Ovary (tissue), 9 donors: Measurements from ENCODE around the gene CYP19A1. TPM values are rescaled to one million over a fixed set of nuclear protein-coding genes. Genes with fewer than 3 reads are reported as not detected.
A peak's percentile ranks its signal among the peaks of the same experiment; 100 is the strongest.

Source experiments
- DNase-seq, 5 donors: peaks; one replicate each; pipeline ENCODE4 v3.0.0-alpha.2; 2019 to 2020
- H3K27ac ChIP-seq, 2 donors: fragments of 200-600 bp; one replicate each; pipeline versions ENCODE4 v1.5.1 to v1.8.0; 2019 to 2022
- H3K27me3 ChIP-seq: fragments of 200-600 bp; one replicate; pipeline ENCODE4 v1.8.0; 2022
- H3K36me3 ChIP-seq: fragments of 200-600 bp; sonication (generic); one replicate; pipeline ENCODE4 v1.5.1; 2019
- H3K4me1 ChIP-seq: one replicate; pipeline ENCODE4 v1.8.1; 2013; ENCODE audit warnings: mild to moderate bottlenecking, moderate library complexity; ENCODE audit not compliant: insufficient read depth
- H3K4me3 ChIP-seq: fragments of 200-600 bp; sonication (generic); one replicate; pipeline ENCODE4 v1.5.1; 2017
- H3K9me3 ChIP-seq, 2 donors: fragments of 200-600 bp in 1 of 2; sonication (generic) in 1 of 2; one replicate each; pipeline versions ENCODE4 v1.5.1 to v1.8.1; 2013 to 2019; ENCODE audit warnings: mild to moderate bottlenecking in 1 of 2, moderate library complexity in 1 of 2
- EP300 ChIP-seq: sonication (generic); formaldehyde crosslinking; IDR thresholded peaks from one replicate; pipeline ENCODE4 v1.6.1; 2017; ENCODE audit warnings: antibody characterized with exemption
- POLR2A ChIP-seq: fragments of 450-650 bp; IDR thresholded peaks from one replicate; pipeline ENCODE4 v1.6.1; 2017; ENCODE audit warnings: antibody characterized with exemption, mild to moderate bottlenecking, moderate library complexity
- WGBS, 3 donors: extraction: QIAGEN DNeasy Blood & Tissue Kit in 1 of 3; methylation state at CpG; one replicate each; pipeline versions ENCODE4 v1.1.5 to v1.1.7; 2013 to 2017; 5-methylcytosine and 5-hydroxymethylcytosine counted together
- intact Hi-C, 4 donors: fragments of 100-400 bp; cut with DNase I; formaldehyde crosslinking; loops; one replicate each; pipeline versions ENCODE4 v1.11.0 to v1.15.1; 2022 to 2023
- polyA plus RNA-seq, 2 donors: library from polyadenylated mRNA; stranded (reverse); fragments of 200-250 nt in 1 of 2; fragments of 350-450 nt in 1 of 2; fragmentation: Illumina TruSeq in 1 of 2; extraction: RNeasy Lipid Tissue Mini Kit (QIAGEN cat#74804) in 1 of 2; gene quantifications; one replicate each; pipeline ENCODE4 v1.2.3, GENCODE V29; 2013 to 2014
- total RNA-seq, 7 donors: library from RNA; depleted of rRNA in 2 of 7; stranded (reverse); fragments of >200 nt in 2 of 7; fragmentation: NEBNext Ultra II Directional in 3 of 7; extraction: Animal tissue kit (Norgen Biotek cat#: 25700) in 3 of 7; gene quantifications; one replicate each; pipeline versions ENCODE4 v1.1.0 to v1.2.4, GENCODE V29; 2016 to 2023
- TF ChIP-seq, protein P1 (sequence below), 3 donors: fragments of 450-650 bp in 2 of 3; fragments of 200-600 bp in 1 of 3; IDR thresholded peaks; one replicate each; pipeline versions ENCODE4 v1.5.1 to v1.8.0; 2016 to 2022; ENCODE audit warnings: antibody characterized with exemption in 3 of 3, mild to moderate bottlenecking in 1 of 3
- donor health status: DM: no; HTN: no; CAD: no; lungs with moderate emphysema.
- donor health status: DM: no; HTN: no; CAD: no.
- donor health status: Bipolar disorder and iron deficiency.
- donor health status: DM: yes; HTN: yes; CAD: no.
- donor health status: DM: no; HTN: no; CAD: no.
- donor health status: DM: yes; HTN: yes; CAD: no.

The CYP19A1 gene
- total and polyA plus RNA-seq, 9 donors, result 0.81 to 1,570 (median 1.4) TPM

DNA sequence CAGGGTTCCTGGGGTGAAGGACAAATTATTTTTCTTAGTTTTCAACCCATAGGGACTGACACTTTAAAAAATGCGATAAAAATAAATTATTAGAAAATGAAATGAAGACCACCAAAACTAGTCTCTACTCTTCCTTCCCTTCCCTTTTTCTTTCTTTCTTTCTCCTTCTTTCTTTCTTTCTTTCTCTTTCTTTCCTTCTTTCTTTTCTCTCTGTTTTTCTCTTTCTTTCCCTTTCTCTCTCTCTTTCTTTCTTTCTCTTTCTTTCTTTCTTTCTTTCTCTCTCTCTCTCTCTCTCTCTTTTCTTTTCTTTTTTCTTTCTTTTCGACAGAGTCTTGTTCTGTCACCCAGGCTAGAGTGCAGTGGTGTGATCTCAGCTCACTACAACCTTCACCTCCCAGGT lies 144.4 kb downstream of the CYP19A1 start:
- intact Hi-C loops, result loop anchor here in 2 of 4 donors (5.0 to 10.0 kb wide), 3 partner anchors 62 to 519 kb away; no protein-coding TSS in a partner anchor
- TF ChIP-seq POLR2A (no peak), EP300 (no peak)
- TF ChIP-seq, protein P1, sequence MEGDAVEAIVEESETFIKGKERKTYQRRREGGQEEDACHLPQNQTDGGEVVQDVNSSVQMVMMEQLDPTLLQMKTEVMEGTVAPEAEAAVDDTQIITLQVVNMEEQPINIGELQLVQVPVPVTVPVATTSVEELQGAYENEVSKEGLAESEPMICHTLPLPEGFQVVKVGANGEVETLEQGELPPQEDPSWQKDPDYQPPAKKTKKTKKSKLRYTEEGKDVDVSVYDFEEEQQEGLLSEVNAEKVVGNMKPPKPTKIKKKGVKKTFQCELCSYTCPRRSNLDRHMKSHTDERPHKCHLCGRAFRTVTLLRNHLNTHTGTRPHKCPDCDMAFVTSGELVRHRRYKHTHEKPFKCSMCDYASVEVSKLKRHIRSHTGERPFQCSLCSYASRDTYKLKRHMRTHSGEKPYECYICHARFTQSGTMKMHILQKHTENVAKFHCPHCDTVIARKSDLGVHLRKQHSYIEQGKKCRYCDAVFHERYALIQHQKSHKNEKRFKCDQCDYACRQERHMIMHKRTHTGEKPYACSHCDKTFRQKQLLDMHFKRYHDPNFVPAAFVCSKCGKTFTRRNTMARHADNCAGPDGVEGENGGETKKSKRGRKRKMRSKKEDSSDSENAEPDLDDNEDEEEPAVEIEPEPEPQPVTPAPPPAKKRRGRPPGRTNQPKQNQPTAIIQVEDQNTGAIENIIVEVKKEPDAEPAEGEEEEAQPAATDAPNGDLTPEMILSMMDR (IDR thresholded peaks at IDR 0.05), result no peak
- WGBS, 3 donors, result 43 to 76% (median 63%) methylated on average over 2 of the region's 2 CpGs

DNA sequence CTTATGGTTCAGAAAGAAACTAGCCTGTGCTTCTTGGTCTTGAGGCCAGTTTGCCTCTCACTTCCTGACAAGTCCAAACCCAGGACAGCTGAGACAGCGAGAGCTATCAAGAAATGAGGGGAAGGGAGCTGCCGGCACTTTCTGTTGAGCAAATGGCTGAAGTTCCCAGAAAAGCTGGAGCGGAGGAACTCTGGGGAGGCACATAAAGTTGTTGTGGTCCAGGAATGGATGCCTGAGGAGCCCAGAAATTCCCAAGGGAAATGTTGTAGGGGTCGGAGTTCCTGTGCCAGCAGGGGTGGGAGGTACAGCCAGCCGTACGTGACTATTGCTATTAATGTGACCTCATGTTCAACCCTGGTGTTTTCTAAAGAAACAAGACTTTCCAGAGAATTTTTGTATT lies 144.9 kb downstream of the CYP19A1 start:
- H3K27ac ChIP-seq, result no peak overlapping the region
- no peaks in the 10 kb centered on the region for H3K9me3 ChIP-seq
- no peaks in the 10 kb centered on the region for H3K27me3 ChIP-seq
- TF ChIP-seq, protein P1 (IDR thresholded peaks at IDR 0.05), result no peak
- no peak for TF ChIP-seq EP300
- no peak for TF ChIP-seq POLR2A
- no peak overlapping the region for H3K4me3 ChIP-seq
- intact Hi-C loops, result loop anchor here in 2 of 4 donors (5.0 to 10.0 kb wide), 3 partner anchors 61 to 519 kb away; no protein-coding TSS in a partner anchor
- no peaks in the 10 kb centered on the region for H3K4me1 ChIP-seq
- no peaks in the 10 kb centered on the region for H3K36me3 ChIP-seq
- no peak for DNase-seq
- 32 to 52% (median 35%) methylated on average over 6 of the region's 6 CpGs for WGBS, 3 donors

More for the DNA sequence above, 144.4 kb downstream of the CYP19A1 start:
- H3K4me1 ChIP-seq, result no peaks in the 10 kb centered on the region
- H3K4me3 ChIP-seq, result no peak overlapping the region
- no peak overlapping the region for H3K27ac ChIP-seq
- H3K9me3 ChIP-seq, result no peaks in the 10 kb centered on the region
- H3K36me3 ChIP-seq, result no peaks in the 10 kb centered on the region
- DNase-seq, result no peak
- H3K27me3 ChIP-seq, result no peaks in the 10 kb centered on the region

DNA sequence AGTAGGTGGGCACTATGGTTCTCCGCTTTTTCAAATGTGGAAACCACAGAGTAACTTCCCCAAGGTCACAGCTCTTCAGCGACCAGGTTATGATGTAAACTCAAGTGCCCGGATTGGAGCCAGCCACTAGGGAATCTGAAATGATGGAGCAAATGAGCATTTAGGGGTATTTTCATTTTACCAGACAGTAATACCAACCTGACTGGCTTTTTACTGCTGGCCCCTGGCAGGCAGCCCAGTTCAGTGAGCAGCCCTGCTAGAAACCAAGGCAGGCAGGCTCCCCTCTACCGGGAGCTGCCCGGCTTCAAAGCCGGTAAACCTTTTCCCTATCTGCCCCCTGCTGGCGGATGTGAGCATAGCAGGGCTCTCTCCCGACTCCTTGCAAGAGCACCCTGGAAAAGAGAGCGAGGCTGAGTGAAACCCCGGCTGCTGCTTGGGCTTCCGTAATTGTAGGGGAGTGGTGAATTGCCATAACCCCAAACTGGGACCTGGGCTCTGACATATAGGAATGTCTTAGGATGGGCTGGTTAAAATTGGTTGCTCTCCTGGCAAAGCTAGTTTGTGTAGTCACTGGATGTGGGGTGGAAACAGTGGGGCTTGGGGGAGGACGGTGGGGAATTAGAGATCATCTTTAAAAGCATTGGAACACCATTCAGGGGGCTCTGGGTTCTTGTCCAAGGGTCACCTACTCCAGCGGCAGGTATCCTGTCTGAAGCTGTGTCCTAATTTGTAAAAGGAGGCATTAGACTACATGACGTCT lies 145.7 kb downstream of the CYP19A1 start:
- H3K27me3 ChIP-seq, result no peaks in the 10 kb centered on the region
- TF ChIP-seq, protein P1 (IDR thresholded peaks at IDR 0.05), result peak; percentile 74 to 88 (median 80)
- no peak for TF ChIP-seq EP300
- H3K4me1 ChIP-seq, result no peaks in the 10 kb centered on the region
- peak; percentile 83 to 93 (median 91) for DNase-seq
- intact Hi-C loops, result loop anchor here in 2 of 4 donors (1.0 to 10.0 kb wide), 4 partner anchors 29 to 518 kb away; no protein-coding TSS in a partner anchor
- no peaks in the 10 kb centered on the region for H3K36me3 ChIP-seq
- H3K4me3 ChIP-seq, result no peak overlapping the region
- H3K9me3 ChIP-seq, result no peaks in the 10 kb centered on the region
- no peak overlapping the region for H3K27ac ChIP-seq
- 19 to 27% (median 20%) methylated on average over 14 of the region's 14 CpGs for WGBS, 3 donors

DNA sequence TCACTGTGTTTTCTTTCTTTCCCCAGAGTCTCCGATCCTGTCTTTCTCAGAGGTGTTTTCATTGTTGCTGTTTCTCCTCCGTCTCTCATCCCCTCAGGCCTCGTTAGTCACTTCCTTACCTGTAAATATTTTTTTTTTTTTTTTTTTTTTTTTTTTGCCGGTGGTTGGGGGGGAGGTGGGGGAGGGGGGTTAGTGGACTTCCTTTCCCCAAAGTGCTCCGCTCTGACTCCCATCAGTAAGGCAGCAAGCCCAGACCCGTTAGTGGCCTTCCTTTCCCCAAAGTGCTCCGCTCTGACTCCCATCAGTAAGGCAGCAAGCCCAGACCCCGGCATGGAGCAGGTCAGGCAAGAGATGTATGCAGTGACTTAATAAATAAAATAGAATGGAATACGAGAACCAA lies 146.6 kb downstream of the CYP19A1 start:
- no peak for DNase-seq
- 59 to 70% (median 64%) methylated on average over 9 of the region's 9 CpGs for WGBS, 3 donors
- Histone ChIP-seq H3K27me3 (no peaks in the 10 kb centered on the region), H3K36me3 (no peaks in the 10 kb centered on the region), H3K4me1 (no peaks in the 10 kb centered on the region), H3K9me3 (no peaks in the 10 kb centered on the region), H3K27ac (no peak overlapping the region), H3K4me3 (no peak overlapping the region)
- intact Hi-C loops, result loop anchor here in 2 of 4 donors (1.0 to 10.0 kb wide), 4 partner anchors 28 to 517 kb away; no protein-coding TSS in a partner anchor
- no peak for TF ChIP-seq POLR2A
- TF ChIP-seq, protein P1 (IDR thresholded peaks at IDR 0.05), result no peak
- no peak for TF ChIP-seq EP300
